ENCODE measurements around the gene PARVB.

Gene PARVB

GRCh38 chr22:44068422-44069191 is 44.5 kb downstream of the PARVB start:
- no peaks in the 10 kb centered on the region for H3K9me3 ChIP-seq (ENCODE audit: control insufficient read depth in 1 of 2, low read length in 2 of 2)
- H3K36me3 ChIP-seq (ENCODE audit: control insufficient read depth in 1 of 2, insufficient read depth in 2 of 2, low read length in 2 of 2): no peaks in the 10 kb centered on the region
- no peaks in the 10 kb centered on the region for H3K27me3 ChIP-seq (ENCODE audit: low read depth, low read length)
- no peak overlapping the region for H3K4me3 ChIP-seq (ENCODE audit: low read depth in 1 of 2, low read length in 2 of 2)
- no peak overlapping the region for H3K27ac ChIP-seq (ENCODE audit: low read length)
- H3K4me1 ChIP-seq (ENCODE audit: control insufficient read depth in 1 of 2, insufficient read depth in 2 of 2, low read length in 2 of 2): no peaks in the 10 kb centered on the region

- Histone ChIP-seq H3K36me3 (ENCODE audit: control insufficient read depth in 1 of 2, insufficient read depth in 2 of 2, low read length in 2 of 2) (no peaks in the 10 kb centered on the region), H3K9me3 (ENCODE audit: control insufficient read depth in 1 of 2, low read length in 2 of 2) (no peaks in the 10 kb centered on the region), H3K4me3 (ENCODE audit: low read depth in 1 of 2, low read length in 2 of 2) (no peak overlapping the region), H3K27me3 (ENCODE audit: low read depth, low read length) (no peaks in the 10 kb centered on the region), H3K27ac (ENCODE audit: low read length) (no peak overlapping the region), H3K4me1 (ENCODE audit: control insufficient read depth in 1 of 2, insufficient read depth in 2 of 2, low read length in 2 of 2) (no peaks in the 10 kb centered on the region)
These were observed 45.9 kb downstream of the PARVB start for GRCh38 chr22:44070029-44070428.

DNA sequence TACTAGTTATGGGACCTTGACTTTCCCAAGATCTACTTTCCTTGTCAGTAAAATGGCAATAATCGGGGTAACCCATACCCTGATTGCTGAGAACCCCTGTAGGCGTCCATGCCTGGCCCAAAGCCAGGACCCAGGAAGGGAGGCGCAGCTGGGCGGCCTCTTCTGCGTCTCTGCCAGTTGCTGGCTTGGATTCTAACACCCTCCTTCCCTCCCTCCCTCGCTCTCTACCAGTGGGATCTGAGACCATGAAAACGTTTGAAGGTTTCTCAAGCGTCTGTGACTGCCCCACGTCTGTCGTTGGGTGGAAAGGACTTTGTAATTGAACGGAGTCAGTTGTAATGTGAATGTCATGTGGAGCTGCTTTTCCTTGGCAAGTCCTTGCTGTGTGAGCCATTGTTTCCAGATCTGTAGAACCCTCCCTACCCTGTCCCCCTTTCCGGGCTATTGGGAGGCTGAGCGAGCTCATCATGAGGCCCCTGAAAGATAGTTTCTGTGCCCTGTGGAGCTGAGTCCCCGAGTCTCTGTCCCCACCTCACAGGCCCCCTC is 47.8 kb downstream of the PARVB start:
- H3K9me3 ChIP-seq (ENCODE audit: control insufficient read depth in 1 of 2, low read length in 2 of 2): no peaks in the 10 kb centered on the region
- H3K4me3 ChIP-seq (ENCODE audit: low read depth in 1 of 2, low read length in 2 of 2): no peak overlapping the region
- H3K27ac ChIP-seq (ENCODE audit: low read length): no peak overlapping the region
- no peaks in the 10 kb centered on the region for H3K4me1 ChIP-seq (ENCODE audit: control insufficient read depth in 1 of 2, insufficient read depth in 2 of 2, low read length in 2 of 2)
- no peaks in the 10 kb centered on the region for H3K36me3 ChIP-seq (ENCODE audit: control insufficient read depth in 1 of 2, insufficient read depth in 2 of 2, low read length in 2 of 2)
- H3K27me3 ChIP-seq (ENCODE audit: low read depth, low read length): no peaks in the 10 kb centered on the region

GRCh38 chr22:44074337-44074984 is 50.4 kb downstream of the PARVB start:
- H3K4me1 ChIP-seq (ENCODE audit: control insufficient read depth in 1 of 2, insufficient read depth in 2 of 2, low read length in 2 of 2): no peaks in the 10 kb centered on the region
- no peaks in the 10 kb centered on the region for H3K36me3 ChIP-seq (ENCODE audit: control insufficient read depth in 1 of 2, insufficient read depth in 2 of 2, low read length in 2 of 2)
- no peaks in the 10 kb centered on the region for H3K27me3 ChIP-seq (ENCODE audit: low read depth, low read length)
- H3K9me3 ChIP-seq (ENCODE audit: control insufficient read depth in 1 of 2, low read length in 2 of 2): no peaks in the 10 kb centered on the region
- H3K4me3 ChIP-seq (ENCODE audit: low read depth in 1 of 2, low read length in 2 of 2): no peak overlapping the region
- H3K27ac ChIP-seq (ENCODE audit: low read length): no peak overlapping the region

- Histone ChIP-seq H3K4me3 (ENCODE audit: low read depth in 1 of 2, low read length in 2 of 2) (no peak overlapping the region), H3K27ac (ENCODE audit: low read length) (no peak overlapping the region), H3K4me1 (ENCODE audit: control insufficient read depth in 1 of 2, insufficient read depth in 2 of 2, low read length in 2 of 2) (no peaks in the 10 kb centered on the region), H3K36me3 (ENCODE audit: control insufficient read depth in 1 of 2, insufficient read depth in 2 of 2, low read length in 2 of 2) (no peaks in the 10 kb centered on the region), H3K27me3 (ENCODE audit: low read depth, low read length) (no peaks in the 10 kb centered on the region), H3K9me3 (ENCODE audit: control insufficient read depth in 1 of 2, low read length in 2 of 2) (no peaks in the 10 kb centered on the region)
These were observed 50.9 kb downstream of the PARVB start for GRCh38 chr22:44075022-44075421.

GRCh38 chr22:44075670-44076069 is 51.6 kb downstream of the PARVB start:
- no peaks in the 10 kb centered on the region for H3K36me3 ChIP-seq (ENCODE audit: control insufficient read depth in 1 of 2, insufficient read depth in 2 of 2, low read length in 2 of 2)
- H3K9me3 ChIP-seq (ENCODE audit: control insufficient read depth in 1 of 2, low read length in 2 of 2): no peaks in the 10 kb centered on the region
- no peaks in the 10 kb centered on the region for H3K27me3 ChIP-seq (ENCODE audit: low read depth, low read length)
- H3K4me1 ChIP-seq (ENCODE audit: control insufficient read depth in 1 of 2, insufficient read depth in 2 of 2, low read length in 2 of 2): peaks cover 0 to under 1% of the 10 kb centered on the region in 2 donors
- no peak overlapping the region for H3K4me3 ChIP-seq (ENCODE audit: low read depth in 1 of 2, low read length in 2 of 2)
- no peak overlapping the region for H3K27ac ChIP-seq (ENCODE audit: low read length)

DNA sequence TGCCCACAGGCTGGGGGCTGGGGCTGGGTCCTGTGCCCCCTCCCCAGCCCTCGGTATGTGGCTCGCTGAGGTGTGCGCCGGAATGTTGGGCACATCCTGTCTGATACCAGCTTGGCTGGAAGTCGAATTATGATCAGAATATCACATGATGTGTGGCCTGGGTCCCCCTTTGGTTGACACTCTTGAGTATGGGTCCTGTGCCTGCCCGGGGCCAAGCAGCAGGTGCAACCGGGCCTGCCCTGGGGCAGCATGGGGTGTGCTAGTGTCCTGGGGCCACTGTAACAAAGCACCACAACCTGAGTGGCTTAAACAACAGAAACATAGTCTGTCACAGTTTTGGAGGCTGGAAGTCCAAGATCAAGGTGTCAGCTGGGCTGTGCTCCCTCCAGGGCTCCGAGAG is 52.7 kb downstream of the PARVB start:
- H3K36me3 ChIP-seq (ENCODE audit: control insufficient read depth in 1 of 2, insufficient read depth in 2 of 2, low read length in 2 of 2): no peaks in the 10 kb centered on the region
- peaks cover 5 to 8% of the 10 kb centered on the region in 2 donors for H3K4me1 ChIP-seq (ENCODE audit: control insufficient read depth in 1 of 2, insufficient read depth in 2 of 2, low read length in 2 of 2)
- H3K27me3 ChIP-seq (ENCODE audit: low read depth, low read length): no peaks in the 10 kb centered on the region
- no peak overlapping the region for H3K4me3 ChIP-seq (ENCODE audit: low read depth in 1 of 2, low read length in 2 of 2)
- no peaks in the 10 kb centered on the region for H3K9me3 ChIP-seq (ENCODE audit: control insufficient read depth in 1 of 2, low read length in 2 of 2)
- H3K27ac ChIP-seq (ENCODE audit: low read length): no peak overlapping the region

DNA sequence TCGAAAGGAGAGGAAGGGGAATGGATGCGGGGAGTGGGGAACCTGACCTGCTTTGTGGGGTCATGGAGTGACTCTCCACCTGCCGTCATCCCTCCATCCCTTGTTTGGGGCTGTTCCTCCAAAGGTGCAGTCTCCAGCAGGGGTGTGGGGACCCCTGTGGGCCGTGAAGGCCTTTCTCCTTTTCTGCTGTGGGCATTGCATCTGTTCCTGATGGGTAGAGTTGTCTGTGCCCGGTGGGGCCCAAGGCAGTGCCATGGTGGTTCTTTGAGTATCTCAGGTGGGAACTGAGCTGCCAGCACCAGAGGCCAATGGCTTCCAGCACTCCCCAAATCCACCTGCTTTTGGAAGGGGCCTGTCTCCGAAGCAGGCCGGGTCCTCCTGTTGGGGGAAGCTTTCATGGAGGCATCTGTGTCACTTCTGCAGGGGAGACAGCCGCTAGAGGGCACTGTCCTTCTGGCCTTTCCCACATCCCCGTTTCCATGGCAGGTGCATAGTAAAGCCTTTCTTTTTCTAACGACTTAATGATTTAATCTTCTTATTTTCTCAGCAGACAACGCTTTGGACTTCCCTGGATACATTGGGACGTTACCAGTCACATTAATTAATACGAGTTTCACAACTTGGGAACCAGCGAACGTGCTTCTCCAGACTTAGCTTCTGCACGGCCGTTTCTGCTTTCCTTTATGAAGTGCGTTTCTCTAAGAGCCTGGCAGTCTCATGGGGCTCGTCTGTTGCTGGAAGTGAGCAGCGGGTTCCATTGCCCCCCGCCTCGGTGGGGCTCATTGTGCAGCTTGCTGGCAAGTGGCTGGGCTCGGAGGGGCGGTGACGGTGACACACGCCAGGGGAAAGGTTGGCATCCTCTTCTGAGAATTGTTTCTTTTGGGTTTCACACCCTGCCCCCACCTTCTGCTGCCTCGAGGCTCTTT is 57.1 kb downstream of the PARVB start:
- Histone ChIP-seq H3K27ac (ENCODE audit: low read length) (no peak overlapping the region), H3K27me3 (ENCODE audit: low read depth, low read length) (no peaks in the 10 kb centered on the region), H3K4me1 (ENCODE audit: control insufficient read depth in 1 of 2, insufficient read depth in 2 of 2, low read length in 2 of 2) (peaks cover 5 to 16% of the 10 kb centered on the region in 2 donors), H3K36me3 (ENCODE audit: control insufficient read depth in 1 of 2, insufficient read depth in 2 of 2, low read length in 2 of 2) (no peaks in the 10 kb centered on the region), H3K9me3 (ENCODE audit: control insufficient read depth in 1 of 2, low read length in 2 of 2) (peaks cover 0 to 9% of the 10 kb centered on the region in 2 donors), H3K4me3 (ENCODE audit: low read depth in 1 of 2, low read length in 2 of 2) (peak overlapping the region; percentile 39 to 46)

DNA sequence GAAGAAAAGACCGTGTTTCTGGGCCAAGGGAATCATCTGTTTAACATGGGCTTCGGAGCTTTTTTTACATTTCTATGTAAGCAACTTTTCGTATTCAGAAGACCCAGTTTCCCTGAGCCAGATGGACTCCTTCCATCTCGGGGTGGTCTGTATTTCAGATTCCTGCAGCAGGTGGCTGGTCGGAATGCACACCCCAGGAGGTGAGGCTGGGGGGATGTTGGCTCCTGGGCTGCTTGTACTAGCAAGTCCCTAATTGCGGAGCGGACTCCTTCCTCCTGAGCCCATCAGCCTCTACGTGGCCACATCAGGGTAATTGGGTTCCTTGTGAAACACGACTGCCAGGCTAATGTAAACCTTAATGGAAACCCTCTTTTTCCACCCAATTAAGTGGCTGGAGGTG is 58.7 kb downstream of the PARVB start:
- peaks cover 0 to 9% of the 10 kb centered on the region in 2 donors for H3K9me3 ChIP-seq (ENCODE audit: control insufficient read depth in 1 of 2, low read length in 2 of 2)
- H3K27me3 ChIP-seq (ENCODE audit: low read depth, low read length): no peaks in the 10 kb centered on the region
- H3K4me3 ChIP-seq (ENCODE audit: low read depth in 1 of 2, low read length in 2 of 2): no peak overlapping the region
- H3K36me3 ChIP-seq (ENCODE audit: control insufficient read depth in 1 of 2, insufficient read depth in 2 of 2, low read length in 2 of 2): no peaks in the 10 kb centered on the region
- H3K27ac ChIP-seq (ENCODE audit: low read length): no peak overlapping the region
- peaks cover 10 to 29% of the 10 kb centered on the region in 2 donors for H3K4me1 ChIP-seq (ENCODE audit: control insufficient read depth in 1 of 2, insufficient read depth in 2 of 2, low read length in 2 of 2)

- Histone ChIP-seq H3K27me3 (ENCODE audit: low read depth, low read length) (no peaks in the 10 kb centered on the region), H3K4me3 (ENCODE audit: low read depth in 1 of 2, low read length in 2 of 2) (no peak overlapping the region), H3K36me3 (ENCODE audit: control insufficient read depth in 1 of 2, insufficient read depth in 2 of 2, low read length in 2 of 2) (no peaks in the 10 kb centered on the region), H3K9me3 (ENCODE audit: control insufficient read depth in 1 of 2, low read length in 2 of 2) (peaks cover 0 to 9% of the 10 kb centered on the region in 2 donors), H3K27ac (ENCODE audit: low read length) (no peak overlapping the region), H3K4me1 (ENCODE audit: control insufficient read depth in 1 of 2, insufficient read depth in 2 of 2, low read length in 2 of 2) (peaks cover 10 to 33% of the 10 kb centered on the region in 2 donors)
These were observed 60.1 kb downstream of the PARVB start for GRCh38 chr22:44084044-44084772.

All from muscle layer of duodenum (tissue), 2 donors.